HL-60 (cell line): ENCODE data around the gene NDUFA5.

Experiments used
- POLR2AphosphoS5 ChIP-seq: IDR thresholded peaks from 2 replicates; pipeline ENCODE4 v1.6.1; 2012; ENCODE audit warnings: low read depth
- TF ChIP-seq, protein P1 (sequence below): IDR thresholded peaks from one replicate; pipeline ENCODE4 v1.5.1; 2011; ENCODE audit warnings: low read length, control low read depth, inconsistent platforms; ENCODE audit not compliant: insufficient read depth
- TF ChIP-seq, protein P2 (sequence below): IDR thresholded peaks from 2 replicates; pipeline ENCODE4 v1.6.1; 2012; ENCODE audit warnings: low read depth; ENCODE audit not compliant: insufficient replicate concordance

DNA sequence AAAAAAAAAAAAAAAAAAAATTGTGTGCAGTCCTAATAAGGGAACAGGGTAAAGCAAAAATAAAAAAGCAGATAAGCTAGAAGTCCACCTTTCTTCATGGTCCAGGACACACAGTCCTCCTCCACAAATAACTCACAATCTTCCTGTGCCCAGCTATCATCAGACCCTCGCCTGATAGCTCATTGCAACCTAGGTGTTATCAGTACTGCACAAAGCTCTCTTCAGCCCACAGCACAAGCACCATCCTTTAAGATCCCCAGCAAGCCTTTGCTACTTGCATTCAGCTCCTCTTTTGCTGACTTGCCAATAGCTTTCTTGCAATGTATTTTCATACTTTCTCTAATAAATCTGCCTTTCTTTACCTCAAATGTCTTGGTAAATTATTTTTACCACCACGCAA, 5.0 kb downstream of the NDUFA5 start:
- TF ChIP-seq, protein P1, sequence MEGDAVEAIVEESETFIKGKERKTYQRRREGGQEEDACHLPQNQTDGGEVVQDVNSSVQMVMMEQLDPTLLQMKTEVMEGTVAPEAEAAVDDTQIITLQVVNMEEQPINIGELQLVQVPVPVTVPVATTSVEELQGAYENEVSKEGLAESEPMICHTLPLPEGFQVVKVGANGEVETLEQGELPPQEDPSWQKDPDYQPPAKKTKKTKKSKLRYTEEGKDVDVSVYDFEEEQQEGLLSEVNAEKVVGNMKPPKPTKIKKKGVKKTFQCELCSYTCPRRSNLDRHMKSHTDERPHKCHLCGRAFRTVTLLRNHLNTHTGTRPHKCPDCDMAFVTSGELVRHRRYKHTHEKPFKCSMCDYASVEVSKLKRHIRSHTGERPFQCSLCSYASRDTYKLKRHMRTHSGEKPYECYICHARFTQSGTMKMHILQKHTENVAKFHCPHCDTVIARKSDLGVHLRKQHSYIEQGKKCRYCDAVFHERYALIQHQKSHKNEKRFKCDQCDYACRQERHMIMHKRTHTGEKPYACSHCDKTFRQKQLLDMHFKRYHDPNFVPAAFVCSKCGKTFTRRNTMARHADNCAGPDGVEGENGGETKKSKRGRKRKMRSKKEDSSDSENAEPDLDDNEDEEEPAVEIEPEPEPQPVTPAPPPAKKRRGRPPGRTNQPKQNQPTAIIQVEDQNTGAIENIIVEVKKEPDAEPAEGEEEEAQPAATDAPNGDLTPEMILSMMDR: no peak
- TF ChIP-seq, protein P2, sequence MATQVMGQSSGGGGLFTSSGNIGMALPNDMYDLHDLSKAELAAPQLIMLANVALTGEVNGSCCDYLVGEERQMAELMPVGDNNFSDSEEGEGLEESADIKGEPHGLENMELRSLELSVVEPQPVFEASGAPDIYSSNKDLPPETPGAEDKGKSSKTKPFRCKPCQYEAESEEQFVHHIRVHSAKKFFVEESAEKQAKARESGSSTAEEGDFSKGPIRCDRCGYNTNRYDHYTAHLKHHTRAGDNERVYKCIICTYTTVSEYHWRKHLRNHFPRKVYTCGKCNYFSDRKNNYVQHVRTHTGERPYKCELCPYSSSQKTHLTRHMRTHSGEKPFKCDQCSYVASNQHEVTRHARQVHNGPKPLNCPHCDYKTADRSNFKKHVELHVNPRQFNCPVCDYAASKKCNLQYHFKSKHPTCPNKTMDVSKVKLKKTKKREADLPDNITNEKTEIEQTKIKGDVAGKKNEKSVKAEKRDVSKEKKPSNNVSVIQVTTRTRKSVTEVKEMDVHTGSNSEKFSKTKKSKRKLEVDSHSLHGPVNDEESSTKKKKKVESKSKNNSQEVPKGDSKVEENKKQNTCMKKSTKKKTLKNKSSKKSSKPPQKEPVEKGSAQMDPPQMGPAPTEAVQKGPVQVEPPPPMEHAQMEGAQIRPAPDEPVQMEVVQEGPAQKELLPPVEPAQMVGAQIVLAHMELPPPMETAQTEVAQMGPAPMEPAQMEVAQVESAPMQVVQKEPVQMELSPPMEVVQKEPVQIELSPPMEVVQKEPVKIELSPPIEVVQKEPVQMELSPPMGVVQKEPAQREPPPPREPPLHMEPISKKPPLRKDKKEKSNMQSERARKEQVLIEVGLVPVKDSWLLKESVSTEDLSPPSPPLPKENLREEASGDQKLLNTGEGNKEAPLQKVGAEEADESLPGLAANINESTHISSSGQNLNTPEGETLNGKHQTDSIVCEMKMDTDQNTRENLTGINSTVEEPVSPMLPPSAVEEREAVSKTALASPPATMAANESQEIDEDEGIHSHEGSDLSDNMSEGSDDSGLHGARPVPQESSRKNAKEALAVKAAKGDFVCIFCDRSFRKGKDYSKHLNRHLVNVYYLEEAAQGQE: no peak
- TF ChIP-seq POLR2AphosphoS5: no peak
